Measurements from ENCODE around the gene DLK1. TPM values are rescaled to one million over a fixed set of nuclear protein-coding genes. Genes with fewer than 3 reads are reported as not detected.
A peak's percentile ranks its signal among the peaks of the same experiment; 100 is the strongest.

Gene DLK1
- total and polyA plus RNA-seq, 2 experiments from 2014 or later: not detected

DNA sequence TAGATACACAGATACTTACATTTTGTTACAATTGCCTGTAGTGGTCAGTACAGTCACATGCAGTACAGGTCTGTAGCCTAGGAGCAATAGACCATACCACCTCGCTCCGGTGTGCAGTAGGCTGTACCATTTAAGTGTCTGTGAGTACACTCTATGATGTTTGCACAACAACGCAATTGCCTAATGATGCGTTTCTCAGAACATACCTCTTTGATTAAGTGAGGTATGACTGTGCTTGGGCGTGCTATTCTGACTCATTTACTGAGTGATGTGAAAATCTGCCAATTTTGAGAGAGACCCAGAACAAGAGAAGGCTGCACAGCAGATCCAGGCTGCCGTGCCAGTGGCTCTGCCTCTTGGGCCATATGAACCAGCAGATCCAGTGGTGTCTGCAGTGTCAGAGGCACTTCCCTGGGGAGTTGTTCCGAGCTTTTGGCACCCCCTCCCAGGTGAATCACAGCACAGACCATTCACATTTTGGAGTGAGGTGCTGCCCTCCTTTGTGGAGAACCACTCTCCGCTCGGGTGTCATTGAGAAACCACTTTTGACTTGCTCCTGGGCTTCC, 20.4 kb downstream of the DLK1 start:
- Histone ChIP-seq H3K36me3 (ENCODE audit: low read depth) (no peaks in the 10 kb centered on the region), H3K4me3 (peak overlapping the region; percentile 30), H2AFZ (0 out of 2 replicates have a peak overlapping the region, but pooled peaks have one; percentile 11), H3K9me3 (ENCODE audit: low read depth) (no peaks in the 10 kb centered on the region), H3K9ac (peak overlapping the region; percentile 65), H3F3A (ENCODE audit: insufficient read depth) (peaks cover 9% of the 10 kb centered on the region), H3K4me1 (ENCODE audit: insufficient read depth) (peaks cover 11% of the 10 kb centered on the region), H4K20me1 (ENCODE audit: insufficient read depth) (no peaks in the 10 kb centered on the region), H3K27me3 (replicated peaks; ENCODE audit: insufficient read depth) (no peaks in the 10 kb centered on the region), H3K79me2 (ENCODE audit: insufficient read depth) (no peaks in the 10 kb centered on the region), H3K4me2 (ENCODE audit: unreplicated experiment) (peak overlapping the region; percentile 56), H3K27ac (peak overlapping the region; percentile 84), H3K9me2 (ENCODE audit: insufficient read depth) (no peaks in the 10 kb centered on the region)
- in situ Hi-C loops (cut with MboI): no loop called here
- WGBS, 2 experiments (ENCODE audit: low coverage in 1 of 2, low lambda C conversion rate in 2 of 2, missing lambda C conversion rate in 2 of 2): 4 to 7% methylated on average over 9 of the region's 9 CpGs
- peak; percentile 99 for DNase-seq
- TF ChIP-seq EZH2 (IDR thresholded peaks at IDR 0.05; ENCODE audit: insufficient read depth, poor library complexity, severe bottlenecking) (no peak), EZH2phosphoT487 (IDR thresholded peaks at IDR 0.05; ENCODE audit: insufficient read depth, low read depth) (no peak)

DNA sequence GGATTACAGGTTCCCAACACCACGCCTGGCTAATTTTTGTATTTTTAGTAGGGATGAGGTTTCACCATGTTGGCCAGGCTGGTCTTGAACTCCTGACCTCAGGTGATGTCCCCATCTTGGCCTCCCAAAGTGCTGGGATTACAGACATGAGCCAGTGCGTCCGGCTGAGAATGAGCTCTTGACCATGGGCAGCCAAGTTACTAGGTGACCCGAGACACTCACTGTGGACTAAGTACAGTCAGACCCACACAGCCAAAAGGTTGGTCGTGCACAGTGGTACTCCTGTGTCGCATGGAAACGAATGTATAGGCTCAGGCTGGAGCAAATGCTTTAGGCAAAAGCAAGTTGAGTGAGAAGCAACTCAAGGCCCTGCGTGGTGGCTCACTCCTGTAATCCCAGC, 21.0 kb downstream of the DLK1 start:
- in situ Hi-C loops (cut with MboI): no loop called here
- Histone ChIP-seq H3K9ac (peak overlapping the region; percentile 65), H3K27ac (peak overlapping the region; percentile 84), H3K9me3 (ENCODE audit: low read depth) (no peaks in the 10 kb centered on the region), H3K9me2 (ENCODE audit: insufficient read depth) (no peaks in the 10 kb centered on the region), H4K20me1 (ENCODE audit: insufficient read depth) (no peaks in the 10 kb centered on the region), H3K79me2 (ENCODE audit: insufficient read depth) (no peaks in the 10 kb centered on the region), H3F3A (ENCODE audit: insufficient read depth) (peaks cover 9% of the 10 kb centered on the region), H3K27me3 (replicated peaks; ENCODE audit: insufficient read depth) (no peaks in the 10 kb centered on the region), H3K4me3 (peak overlapping the region; percentile 30; the same call in 1 of the 2 replicates), H3K4me2 (ENCODE audit: unreplicated experiment) (peak overlapping the region; percentile 56), H3K36me3 (ENCODE audit: low read depth) (no peaks in the 10 kb centered on the region), H3K4me1 (ENCODE audit: insufficient read depth) (peaks cover 11% of the 10 kb centered on the region), H2AFZ (no peak overlapping the region)
- DNase-seq: no peak
- TF ChIP-seq EZH2phosphoT487 (IDR thresholded peaks at IDR 0.05; ENCODE audit: insufficient read depth, low read depth) (no peak), EZH2 (IDR thresholded peaks at IDR 0.05; ENCODE audit: insufficient read depth, poor library complexity, severe bottlenecking) (no peak)
- 84 to 88% methylated on average over 8 of the region's 8 CpGs for WGBS, 2 experiments (ENCODE audit: low coverage in 1 of 2, low lambda C conversion rate in 2 of 2, missing lambda C conversion rate in 2 of 2)

DNA sequence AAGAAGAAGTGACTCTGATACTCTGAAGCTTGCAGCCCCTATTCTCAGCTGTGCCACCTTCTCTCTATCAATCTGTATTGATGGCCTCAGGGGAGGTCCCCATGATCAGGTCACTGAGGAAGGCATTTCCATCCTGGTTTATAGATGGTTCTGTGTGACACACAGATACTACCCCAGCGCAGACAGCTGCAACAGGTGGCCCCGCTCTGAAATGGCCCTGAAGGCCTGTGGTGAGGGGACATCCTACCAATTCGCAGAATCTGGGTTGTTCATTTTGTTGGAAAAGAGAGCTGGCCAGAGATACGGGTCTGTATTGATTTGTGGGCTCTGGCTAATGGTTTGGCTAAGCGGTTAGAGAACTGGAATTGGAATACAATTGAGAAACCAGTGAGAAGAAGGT, 21.7 kb downstream of the DLK1 start:
- peaks cover 9% of the 10 kb centered on the region for H3F3A ChIP-seq (ENCODE audit: insufficient read depth)
- no peak overlapping the region for H3K4me2 ChIP-seq (ENCODE audit: unreplicated experiment)
- peaks cover 11% of the 10 kb centered on the region for H3K4me1 ChIP-seq (ENCODE audit: insufficient read depth)
- no peak overlapping the region for H3K9ac ChIP-seq
- in situ Hi-C loops (cut with MboI): no loop called here
- TF ChIP-seq EZH2 (IDR thresholded peaks at IDR 0.05; ENCODE audit: insufficient read depth, poor library complexity, severe bottlenecking): no peak
- TF ChIP-seq EZH2phosphoT487 (IDR thresholded peaks at IDR 0.05; ENCODE audit: insufficient read depth, low read depth): no peak
- no peaks in the 10 kb centered on the region for H4K20me1 ChIP-seq (ENCODE audit: insufficient read depth)
- H3K27ac ChIP-seq: no peak overlapping the region
- no peak for DNase-seq
- no peaks in the 10 kb centered on the region for H3K79me2 ChIP-seq (ENCODE audit: insufficient read depth)
- H3K36me3 ChIP-seq (ENCODE audit: low read depth): no peaks in the 10 kb centered on the region
- H3K4me3 ChIP-seq: no peak overlapping the region
- H2AFZ ChIP-seq: no peak overlapping the region
- H3K9me3 ChIP-seq (ENCODE audit: low read depth): no peaks in the 10 kb centered on the region
- WGBS, 2 experiments (ENCODE audit: low coverage in 1 of 2, low lambda C conversion rate in 2 of 2, missing lambda C conversion rate in 2 of 2): 84 to 85% methylated on average over 5 of the region's 5 CpGs
- no peaks in the 10 kb centered on the region for H3K9me2 ChIP-seq (ENCODE audit: insufficient read depth)
- no peaks in the 10 kb centered on the region for H3K27me3 ChIP-seq (replicated peaks; ENCODE audit: insufficient read depth)

DNA sequence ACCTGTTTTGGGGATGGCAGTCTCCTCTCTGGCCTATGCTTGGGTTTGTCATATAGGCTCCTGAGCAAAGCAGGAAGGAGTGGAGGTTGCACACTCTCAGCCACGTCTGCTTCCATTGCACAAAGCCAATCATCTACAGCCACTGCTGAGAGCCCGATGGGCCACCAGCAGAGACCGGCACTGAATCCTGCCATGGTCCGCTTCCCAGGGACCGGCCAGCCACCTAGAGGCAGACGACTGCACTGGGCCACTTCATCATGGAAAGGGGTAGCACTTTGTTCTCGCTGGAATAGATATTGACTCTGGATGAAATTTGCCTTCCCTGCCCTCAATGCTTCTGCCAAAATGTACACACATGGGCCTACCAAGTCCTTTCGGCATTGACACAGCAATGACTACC, 22.3 kb downstream of the DLK1 start:
- Histone ChIP-seq H3K36me3 (ENCODE audit: low read depth) (no peaks in the 10 kb centered on the region), H2AFZ (no peak overlapping the region), H3K9ac (no peak overlapping the region), H3F3A (ENCODE audit: insufficient read depth) (peaks cover 9% of the 10 kb centered on the region), H3K27me3 (replicated peaks; ENCODE audit: insufficient read depth) (no peaks in the 10 kb centered on the region), H3K9me3 (ENCODE audit: low read depth) (no peaks in the 10 kb centered on the region), H3K9me2 (ENCODE audit: insufficient read depth) (no peaks in the 10 kb centered on the region), H4K20me1 (ENCODE audit: insufficient read depth) (no peaks in the 10 kb centered on the region), H3K4me1 (ENCODE audit: insufficient read depth) (peaks cover 11% of the 10 kb centered on the region), H3K79me2 (ENCODE audit: insufficient read depth) (no peaks in the 10 kb centered on the region), H3K27ac (no peak overlapping the region), H3K4me2 (ENCODE audit: unreplicated experiment) (no peak overlapping the region), H3K4me3 (no peak overlapping the region)
- in situ Hi-C loops (cut with MboI): no loop called here
- no peak for DNase-seq
- TF ChIP-seq EZH2phosphoT487 (IDR thresholded peaks at IDR 0.05; ENCODE audit: insufficient read depth, low read depth) (no peak), EZH2 (IDR thresholded peaks at IDR 0.05; ENCODE audit: insufficient read depth, poor library complexity, severe bottlenecking) (no peak)
- 90 to 91% methylated on average over 8 of the region's 8 CpGs for WGBS, 2 experiments (ENCODE audit: low coverage in 1 of 2, low lambda C conversion rate in 2 of 2, missing lambda C conversion rate in 2 of 2)

Data from GM23248 (cell line).